Brain pericyte (primary cell): Measurements from ENCODE around the gene OR8K5.
"Not testable (repeated sequence)": the region's sequence is repeated elsewhere in the genome, so short reads cannot be mapped to it uniquely, and the experiment has no call there.

ENCODE experiments used
- DNase-seq: peaks from one replicate; pipeline ENCODE4 v3.0.0-alpha.2; 2012; ENCODE audit warnings: low read depth, low spot score

OR8K5 gene, protein sequence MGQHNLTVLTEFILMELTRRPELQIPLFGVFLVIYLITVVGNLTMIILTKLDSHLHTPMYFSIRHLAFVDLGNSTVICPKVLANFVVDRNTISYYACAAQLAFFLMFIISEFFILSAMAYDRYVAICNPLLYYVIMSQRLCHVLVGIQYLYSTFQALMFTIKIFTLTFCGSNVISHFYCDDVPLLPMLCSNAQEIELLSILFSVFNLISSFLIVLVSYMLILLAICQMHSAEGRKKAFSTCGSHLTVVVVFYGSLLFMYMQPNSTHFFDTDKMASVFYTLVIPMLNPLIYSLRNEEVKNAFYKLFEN

DNA sequence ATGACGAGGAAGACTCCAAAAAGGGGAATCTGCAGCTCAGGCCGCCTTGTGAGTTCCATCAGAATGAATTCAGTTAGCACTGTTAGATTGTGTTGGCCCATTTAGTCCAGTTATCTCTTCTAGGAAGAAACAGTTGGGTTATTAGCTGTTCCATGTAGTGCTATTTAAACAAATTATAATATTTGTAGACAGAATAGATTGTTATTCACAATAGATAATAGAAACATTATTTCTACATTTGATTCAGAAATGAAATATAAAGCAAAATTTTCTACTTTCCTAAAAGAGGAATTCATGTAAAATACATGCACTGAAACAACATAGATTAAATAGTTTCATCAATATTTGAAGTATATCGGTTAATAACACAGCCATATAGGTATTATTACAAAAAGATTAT, at the start of gene OR8K5:
OR8K5 (minus strand) TSS at position 101 of the 400 bp plus-strand sequence; CDS start at position 101, 0 bp downstream.
- no peak for DNase-seq

DNA sequence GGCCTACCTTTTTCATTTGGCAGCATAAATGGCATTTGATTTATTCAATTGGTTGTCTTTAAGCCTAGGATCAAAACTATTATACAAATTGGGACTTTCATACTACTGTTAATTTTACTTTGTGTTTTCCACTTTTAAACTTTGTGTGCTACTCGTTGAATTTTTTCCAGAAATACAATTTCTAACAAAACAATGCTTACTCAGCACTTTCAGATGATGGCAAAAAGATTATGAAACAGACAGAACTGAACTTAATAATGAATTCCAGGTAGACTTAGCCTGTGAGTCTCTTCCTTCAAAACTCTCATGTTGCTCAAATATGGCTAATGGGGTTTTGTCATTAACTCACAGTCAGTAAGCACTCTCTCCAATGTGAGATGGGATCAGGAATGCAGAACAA, 47.7 kb upstream of the OR8K5 start:
- no peak for DNase-seq

DNA sequence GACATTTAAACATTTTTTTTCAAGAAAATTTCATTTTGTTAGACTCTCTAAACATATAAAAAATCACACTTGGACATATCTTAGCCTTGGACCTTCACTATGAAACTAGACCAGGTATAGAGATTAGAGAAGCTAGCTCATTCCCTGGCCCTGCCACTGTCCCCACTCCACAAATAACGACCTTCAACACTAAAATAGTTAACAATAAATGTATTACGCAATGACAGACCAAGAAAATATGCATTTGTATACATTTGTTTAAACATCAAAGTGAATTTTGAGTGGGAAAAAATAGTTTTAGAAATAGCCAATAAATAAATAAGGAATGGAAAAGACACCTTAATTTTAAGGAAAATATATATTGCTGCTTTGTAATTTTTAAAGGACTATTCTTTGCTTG, 37.2 kb upstream of the OR8K5 start:
- no peak for DNase-seq

DNA sequence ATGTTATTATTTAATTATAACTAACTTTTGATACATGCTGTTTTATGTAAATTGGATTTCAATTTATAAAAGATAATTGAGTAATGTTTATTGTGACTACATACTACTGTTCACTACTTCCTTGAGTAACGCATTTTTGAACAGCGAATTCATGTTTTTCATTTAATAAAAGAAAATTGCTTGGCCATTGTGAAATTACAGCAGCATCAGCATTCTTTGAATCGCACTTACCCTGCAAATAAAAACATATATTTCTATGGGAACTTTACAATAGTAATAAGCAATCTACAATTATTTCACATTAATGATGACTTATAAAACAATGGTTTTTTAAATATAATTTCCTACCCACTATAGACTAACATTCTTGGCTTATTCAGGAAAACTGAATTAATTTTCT, 36.6 kb upstream of the OR8K5 start:
- no peak for DNase-seq

DNA sequence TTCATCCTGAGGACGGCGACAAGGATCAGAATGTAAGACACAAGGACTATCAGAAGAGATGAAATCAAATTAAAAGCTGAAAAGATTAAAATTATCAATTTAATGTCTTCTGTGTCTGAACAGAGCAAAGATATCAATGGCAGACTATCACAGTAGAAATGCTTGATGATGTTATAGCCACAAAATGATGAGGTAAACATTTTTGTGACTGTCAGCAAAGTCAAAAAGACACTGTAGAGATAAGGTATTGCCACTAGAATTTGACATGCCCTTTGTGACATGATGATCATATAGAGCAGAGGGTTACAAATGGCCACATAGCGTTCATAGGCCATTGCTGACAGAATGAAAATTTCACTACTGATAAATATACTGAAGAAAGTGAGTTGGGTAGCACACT, 28.5 kb upstream of the OR8K5 start:
- no peak for DNase-seq

DNA sequence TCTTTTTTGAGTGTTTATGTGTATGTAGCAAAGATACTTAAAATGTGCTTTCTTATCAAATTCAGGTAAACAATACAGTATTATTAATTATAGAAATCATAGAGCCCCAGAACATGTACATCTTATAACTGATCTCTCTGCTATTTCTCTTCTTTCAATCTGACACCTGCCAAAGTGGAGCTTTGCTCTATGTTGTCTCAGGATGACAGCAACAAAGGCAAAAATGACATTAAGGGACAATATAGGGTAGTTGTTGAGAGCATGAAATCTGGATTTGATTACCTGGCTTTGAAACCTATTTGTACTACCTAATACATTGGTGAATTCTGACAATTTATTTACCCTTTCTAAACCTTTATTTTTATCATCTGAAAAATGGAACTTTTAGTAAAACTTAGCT, 23.3 kb upstream of the OR8K5 start:
- DNase-seq = no peak

DNA sequence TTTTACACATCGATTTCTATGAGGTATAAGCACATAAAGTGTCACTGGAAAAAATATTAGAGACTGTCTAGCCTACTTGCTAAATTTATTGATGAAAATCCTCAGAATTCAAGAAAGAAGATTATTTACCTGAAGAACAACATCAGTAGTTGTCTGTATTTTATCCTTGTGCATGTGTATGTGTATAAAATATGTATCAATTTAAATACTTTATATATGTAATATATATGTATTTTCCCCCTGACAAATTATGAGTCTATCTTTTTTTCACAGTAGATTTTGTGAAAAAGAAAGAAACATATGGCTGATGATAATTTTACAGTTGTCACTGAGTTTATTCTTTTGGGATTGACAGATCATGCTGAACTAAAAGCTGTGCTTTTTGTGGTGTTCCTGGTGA, 16.2 kb upstream of the OR8K5 start, which contains the start of gene OR5J2:
OR5J2 (plus strand) TSS at position 301 of the 400 bp plus-strand sequence; CDS start at position 301, 0 bp downstream.
- no peak for DNase-seq

DNA sequence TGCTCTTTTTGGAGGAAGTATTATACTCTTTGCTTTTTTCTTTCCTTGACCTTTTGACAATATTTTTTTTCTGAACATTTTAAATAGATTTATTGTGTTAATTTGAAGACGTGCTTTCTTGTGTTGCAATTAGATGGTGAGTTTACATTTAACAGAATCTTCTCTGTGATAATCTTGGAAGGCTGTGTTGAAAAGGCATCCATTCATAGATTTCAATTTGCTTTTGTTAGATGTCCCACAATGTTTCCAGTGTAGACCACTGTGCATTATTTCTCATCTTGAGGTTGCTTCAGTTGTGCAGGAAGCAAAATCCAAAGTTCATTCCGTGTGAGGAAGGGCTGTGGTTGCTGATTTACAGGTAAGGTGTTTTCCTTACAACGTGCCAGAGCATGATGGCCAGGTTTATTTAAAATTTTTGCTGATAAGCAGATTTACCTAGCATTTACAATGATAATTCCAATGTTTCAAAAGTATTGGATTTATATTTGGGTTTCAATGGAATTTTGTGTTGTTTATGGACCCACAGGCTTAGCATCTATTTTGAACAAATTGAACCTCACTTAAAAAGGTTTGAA, 12.2 kb upstream of the OR8K5 start:
- no peak for DNase-seq

DNA sequence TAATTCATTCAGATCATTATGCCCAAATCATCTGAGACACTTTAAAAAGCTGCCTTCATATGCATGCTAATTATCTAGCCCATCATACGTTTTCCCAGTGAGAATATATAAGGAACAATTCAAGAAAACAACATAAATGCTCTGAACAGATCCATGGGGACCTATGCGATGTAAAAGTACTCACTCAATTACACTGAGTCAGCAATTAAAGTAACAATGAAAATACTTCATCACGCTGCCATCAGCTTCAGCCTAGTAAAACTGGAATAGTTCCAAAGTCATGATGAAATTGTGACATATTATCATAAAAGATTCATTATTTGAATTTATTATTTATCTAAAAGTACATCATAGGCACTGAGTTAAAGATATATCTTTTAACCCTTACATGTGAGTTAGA, 3.7 kb upstream of the OR8K5 start:
- no peak for DNase-seq

DNA sequence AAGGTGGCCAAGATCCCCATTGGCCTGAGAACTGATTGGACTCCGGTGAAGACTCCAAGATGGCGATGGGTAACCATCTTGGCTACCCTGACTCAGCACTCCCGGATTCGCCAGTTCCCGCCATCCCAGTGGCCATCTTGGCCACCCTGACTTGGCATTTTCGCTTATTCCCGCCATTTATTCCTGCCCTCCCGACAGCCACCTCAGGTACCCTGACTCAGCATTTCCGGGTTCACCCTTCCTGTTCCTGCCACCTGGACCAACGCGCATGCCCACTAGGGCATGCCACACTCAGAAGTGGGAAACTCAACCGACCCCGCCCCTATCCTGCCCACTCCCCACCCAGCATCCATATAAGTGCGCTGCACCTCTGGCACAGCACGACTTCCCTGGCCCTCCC, 7.8 kb downstream of the OR8K5 start:
- DNase-seq = no peak

DNA sequence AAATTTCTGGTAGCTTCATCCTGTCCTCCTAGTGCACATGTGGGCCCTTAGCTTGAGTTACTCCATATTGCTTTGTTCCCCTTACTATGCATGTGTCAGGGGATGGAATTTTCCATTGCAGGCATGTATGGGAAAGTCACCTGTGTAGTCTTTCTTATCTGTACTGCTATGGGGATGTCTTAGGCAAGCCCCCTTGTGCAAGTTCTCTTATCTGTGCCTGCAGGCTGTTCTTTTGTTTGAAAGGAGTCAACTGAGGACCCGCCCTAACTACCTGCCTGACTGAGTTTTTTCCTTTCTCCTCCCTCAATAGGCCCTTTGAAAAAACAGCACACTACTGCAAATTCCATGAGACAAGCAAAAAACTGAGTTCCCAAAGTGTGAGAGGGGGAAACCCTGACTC, 8.7 kb downstream of the OR8K5 start:
- no peak for DNase-seq

DNA sequence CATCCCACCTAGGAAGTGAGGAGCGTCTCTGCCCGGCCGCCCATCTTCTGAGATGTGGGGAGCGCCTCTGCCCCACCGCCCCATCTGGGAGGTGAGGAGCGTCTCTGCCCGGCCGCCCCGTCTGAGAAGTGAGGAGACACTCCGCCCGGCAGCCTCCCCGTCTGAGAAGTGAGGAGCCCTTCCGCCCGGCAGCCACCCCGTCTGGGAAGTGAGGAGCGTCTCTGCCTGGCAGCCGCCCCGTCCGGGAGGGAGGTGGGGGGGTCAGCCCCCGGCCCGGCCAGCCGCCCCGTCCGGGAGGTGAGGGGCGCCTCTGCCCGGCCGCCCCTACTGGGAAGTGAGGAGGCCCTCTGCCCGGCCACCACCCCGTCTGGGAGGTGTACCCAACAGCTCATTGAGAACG, 16.4 kb downstream of the OR8K5 start:
- not testable (repeated sequence) for DNase-seq

DNA sequence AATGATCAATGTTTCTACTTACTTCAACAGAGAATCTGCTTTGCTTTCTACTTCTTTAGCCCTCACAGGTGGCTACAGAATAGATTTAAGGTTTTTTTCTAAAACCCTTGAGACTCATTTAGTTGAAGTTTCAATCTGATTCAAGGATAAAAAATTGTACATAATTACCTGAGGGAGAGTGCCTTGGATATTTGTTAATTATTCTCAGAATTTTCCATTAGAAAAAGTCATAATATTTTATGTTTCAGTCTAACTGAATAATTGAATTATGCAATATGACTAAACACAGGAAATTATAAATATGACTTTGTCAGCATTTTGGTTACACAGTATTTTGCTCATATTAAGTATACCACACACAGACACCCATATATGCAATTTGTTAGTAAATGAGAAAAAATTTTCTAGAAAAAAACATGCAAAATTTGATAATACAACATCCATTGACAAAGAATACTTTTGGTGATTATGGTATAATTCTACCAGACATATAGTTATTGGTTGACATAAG, 19.9 kb downstream of the OR8K5 start, which contains the start of gene OR8J3:
OR8J3 (minus strand) TSS at position 51 of the 511 bp plus-strand sequence. CDS start 2,483 bp downstream, outside the sequence.
- DNase-seq = no peak

DNA sequence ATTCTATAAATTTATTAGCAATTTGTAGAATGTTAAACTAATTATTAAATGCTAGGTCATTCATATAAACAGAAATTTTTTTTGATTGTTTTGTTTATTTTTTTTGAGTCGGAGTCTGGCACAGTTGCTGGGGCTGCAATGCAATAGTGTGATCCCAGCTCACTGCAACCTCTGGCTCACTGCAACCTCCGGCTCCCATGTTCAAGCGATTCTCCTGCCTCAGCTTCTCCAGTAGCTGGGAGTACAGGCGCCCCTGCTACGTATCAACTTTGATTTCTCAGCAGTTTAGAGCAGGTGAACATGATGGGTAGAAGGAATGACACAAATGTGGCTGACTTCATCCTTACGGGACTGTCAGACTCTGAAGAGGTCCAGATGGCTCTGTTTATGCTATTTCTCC, 38.0 kb downstream of the OR8K5 start, which contains the start of gene OR8H3:
OR8H3 (plus strand) TSS at position 301 of the 400 bp plus-strand sequence; CDS start at position 301, 0 bp downstream.
- DNase-seq = no peak
